Vagina (tissue), 2 donors: ENCODE results near the gene PRPF38B. TPM values are rescaled to one million over a fixed set of nuclear protein-coding genes. Genes with fewer than 3 reads are reported as not detected.
"Not testable (repeated sequence)": the region's sequence is repeated elsewhere in the genome, so short reads cannot be mapped to it uniquely, and the experiment has no call there.

Experiments used
- DNase-seq, 2 donors: peaks; one replicate each; pipeline ENCODE4 v3.0.0-alpha.2; 2017; ENCODE audit errors: extremely low spot score in 2 of 2
- H3K27ac ChIP-seq: fragments of 200-600 bp; sonication (generic); one replicate; pipeline ENCODE4 v1.5.1; 2019
- H3K27me3 ChIP-seq: fragments of 200-600 bp; sonication (generic); one replicate; pipeline ENCODE4 v1.5.1; 2019
- H3K36me3 ChIP-seq, 2 donors: fragments of 200-600 bp; sonication (generic); one replicate each; pipeline ENCODE4 v1.5.1; 2017 to 2019
- H3K4me1 ChIP-seq: fragments of 200-600 bp; sonication (generic); one replicate; pipeline ENCODE4 v1.5.1; 2019
- H3K4me3 ChIP-seq, 2 donors: fragments of 200-600 bp; sonication (generic); 1 replicate in 1 of 2; 2 replicates in 1 of 2; pipeline ENCODE4 v1.5.1; 2016 to 2019
- H3K9me3 ChIP-seq: fragments of 200-600 bp; sonication (generic); one replicate; pipeline ENCODE4 v1.5.1; 2019
- POLR2A ChIP-seq, 2 donors: fragments of 450-650 bp; IDR thresholded peaks; one replicate each; pipeline ENCODE4 v1.6.1; 2017; ENCODE audit warnings: antibody characterized with exemption in 2 of 2, mild to moderate bottlenecking in 2 of 2, moderate library complexity in 2 of 2
- POLR2AphosphoS5 ChIP-seq, 2 donors: sonication (generic); formaldehyde crosslinking; IDR thresholded peaks; one replicate each; pipeline ENCODE4 v1.9.0; 2017; ENCODE audit warnings: antibody characterized with exemption in 2 of 2, mild to moderate bottlenecking in 2 of 2, low read depth in 1 of 2; ENCODE audit not compliant: insufficient read depth in 1 of 2
- intact Hi-C: fragments of 100-400 bp; cut with DNase I; formaldehyde crosslinking; loops from one replicate; pipeline ENCODE4 v1.15.1; 2023
- total RNA-seq: library from RNA; depleted of rRNA; stranded (reverse); fragments of >200 nt; gene quantifications from one replicate; pipeline ENCODE4 v1.2.3, GENCODE V29; 2016
- TF ChIP-seq, protein P1 (sequence below), 3 experiments: fragments of 450-650 bp in 2 of 3; fragments of 200-600 bp in 1 of 3; sonication (generic) in 1 of 3; IDR thresholded peaks; one replicate each; pipeline ENCODE4 v1.5.1; 2017 to 2019; ENCODE audit warnings: antibody characterized with exemption in 3 of 3, mild to moderate bottlenecking in 2 of 3, moderate library complexity in 2 of 3

The PRPF38B gene
- total RNA-seq, 1 donor from 2014 or later: 27.0 TPM

GRCh38 chr1:108679586-108680213 is 12.4 kb upstream of the PRPF38B start:
- no peak overlapping the region for H3K4me3 ChIP-seq

DNA sequence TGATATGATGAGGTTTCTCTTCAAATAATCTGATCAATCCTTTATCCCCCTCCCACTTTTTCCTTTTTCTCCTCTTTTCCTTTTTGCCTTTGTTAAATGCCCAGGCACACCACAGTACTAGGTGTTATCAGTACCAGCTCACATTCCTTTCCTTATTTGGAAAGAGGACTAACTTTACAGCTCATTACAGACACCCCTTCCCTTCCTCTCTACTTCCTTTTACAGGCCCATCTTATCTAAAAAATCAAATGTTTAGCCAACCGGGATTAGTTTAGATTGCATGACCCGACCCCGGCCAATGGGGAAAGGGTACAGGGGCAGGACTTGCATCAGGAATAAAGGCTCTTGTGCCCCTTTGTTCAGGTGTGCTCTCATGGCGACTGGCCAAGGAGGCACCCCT is 10.4 kb upstream of the PRPF38B start:
- H3K4me3 ChIP-seq, H3K4me1 ChIP-seq, intact Hi-C loops, H3K36me3 ChIP-seq, DNase-seq, H3K27me3 ChIP-seq, H3K9me3 ChIP-seq, H3K27ac ChIP-seq: not testable (repeated sequence)

More at GRCh38 chr1:108679586-108680213, 12.4 kb upstream of the PRPF38B start:
- DNase-seq: no peak
- H3K27me3 ChIP-seq: no peaks in the 10 kb centered on the region
- intact Hi-C loops: no loop called here
- H3K36me3 ChIP-seq: no peaks in the 10 kb centered on the region
- no peaks in the 10 kb centered on the region for H3K9me3 ChIP-seq
- no peak overlapping the region for H3K27ac ChIP-seq
- H3K4me1 ChIP-seq: no peaks in the 10 kb centered on the region
- TF ChIP-seq, protein P1, sequence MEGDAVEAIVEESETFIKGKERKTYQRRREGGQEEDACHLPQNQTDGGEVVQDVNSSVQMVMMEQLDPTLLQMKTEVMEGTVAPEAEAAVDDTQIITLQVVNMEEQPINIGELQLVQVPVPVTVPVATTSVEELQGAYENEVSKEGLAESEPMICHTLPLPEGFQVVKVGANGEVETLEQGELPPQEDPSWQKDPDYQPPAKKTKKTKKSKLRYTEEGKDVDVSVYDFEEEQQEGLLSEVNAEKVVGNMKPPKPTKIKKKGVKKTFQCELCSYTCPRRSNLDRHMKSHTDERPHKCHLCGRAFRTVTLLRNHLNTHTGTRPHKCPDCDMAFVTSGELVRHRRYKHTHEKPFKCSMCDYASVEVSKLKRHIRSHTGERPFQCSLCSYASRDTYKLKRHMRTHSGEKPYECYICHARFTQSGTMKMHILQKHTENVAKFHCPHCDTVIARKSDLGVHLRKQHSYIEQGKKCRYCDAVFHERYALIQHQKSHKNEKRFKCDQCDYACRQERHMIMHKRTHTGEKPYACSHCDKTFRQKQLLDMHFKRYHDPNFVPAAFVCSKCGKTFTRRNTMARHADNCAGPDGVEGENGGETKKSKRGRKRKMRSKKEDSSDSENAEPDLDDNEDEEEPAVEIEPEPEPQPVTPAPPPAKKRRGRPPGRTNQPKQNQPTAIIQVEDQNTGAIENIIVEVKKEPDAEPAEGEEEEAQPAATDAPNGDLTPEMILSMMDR (IDR thresholded peaks at IDR 0.05): no peak
- TF ChIP-seq POLR2A (IDR thresholded peaks at IDR 0.05): no peak
- TF ChIP-seq POLR2AphosphoS5 (IDR thresholded peaks at IDR 0.05; ENCODE audit: insufficient read depth in 1 of 2, low read depth in 1 of 2): no peak

GRCh38 chr1:108685529-108685928 is 6.6 kb upstream of the PRPF38B start:
- TF ChIP-seq POLR2AphosphoS5 (IDR thresholded peaks at IDR 0.05; ENCODE audit: insufficient read depth in 1 of 2, low read depth in 1 of 2) (no peak), POLR2A (IDR thresholded peaks at IDR 0.05) (no peak)
- TF ChIP-seq, protein P1 (IDR thresholded peaks at IDR 0.05): no peak
- Histone ChIP-seq H3K36me3 (no peaks in the 10 kb centered on the region), H3K27me3 (no peaks in the 10 kb centered on the region), H3K4me3 (no peak overlapping the region), H3K4me1 (no peaks in the 10 kb centered on the region), H3K9me3 (no peaks in the 10 kb centered on the region), H3K27ac (no peak overlapping the region)
- intact Hi-C loops: no loop called here
- DNase-seq: no peak

- H3K4me1 ChIP-seq: peaks cover 9% of the 10 kb centered on the region
- TF ChIP-seq POLR2A (IDR thresholded peaks at IDR 0.05) (no peak), POLR2AphosphoS5 (IDR thresholded peaks at IDR 0.05; ENCODE audit: insufficient read depth in 1 of 2, low read depth in 1 of 2) (no peak)
- TF ChIP-seq, protein P1 (IDR thresholded peaks at IDR 0.05): no peak
- DNase-seq: no peak
These were observed 5.3 kb upstream of the PRPF38B start for GRCh38 chr1:108686614-108687313.

GRCh38 chr1:108691128-108691941 is 775 bp upstream of the PRPF38B start:
- no peaks in the 10 kb centered on the region for H3K9me3 ChIP-seq

More at GRCh38 chr1:108686614-108687313, 5.3 kb upstream of the PRPF38B start:
- intact Hi-C loops: no loop called here
- Histone ChIP-seq H3K9me3 (no peaks in the 10 kb centered on the region), H3K27me3 (no peaks in the 10 kb centered on the region), H3K27ac (no peak overlapping the region), H3K4me3 (no peak overlapping the region), H3K36me3 (no peaks in the 10 kb centered on the region)

More at GRCh38 chr1:108691128-108691941, 775 bp upstream of the PRPF38B start:
- H3K4me3 ChIP-seq: peak overlapping the region; percentile 73 to 90
- H3K27ac ChIP-seq: peak overlapping the region; percentile 92
- H3K36me3 ChIP-seq: peaks cover 0 to 8% of the 10 kb centered on the region in 2 donors
- H3K27me3 ChIP-seq: no peaks in the 10 kb centered on the region
- intact Hi-C loops: loop anchor here (5.0 kb wide), 1 partner anchor 126 kb away; no protein-coding TSS in a partner anchor
- H3K4me1 ChIP-seq: peaks cover 39% of the 10 kb centered on the region
- TF ChIP-seq POLR2A (IDR thresholded peaks at IDR 0.05) (no peak), POLR2AphosphoS5 (IDR thresholded peaks at IDR 0.05; ENCODE audit: insufficient read depth in 1 of 2, low read depth in 1 of 2) (no peak)
- TF ChIP-seq, protein P1 (IDR thresholded peaks at IDR 0.05): no peak
- no peak for DNase-seq
